T47D (cell line): ENCODE data around the gene SMO.
"Not testable (repeated sequence)": the region's sequence is repeated elsewhere in the genome, so short reads cannot be mapped to it uniquely, and the experiment has no call there.

Experiments
- DNase-seq, 2 experiments: peaks; one replicate each; pipeline versions ENCODE4 v3.0.0 to v3.0.0-alpha.2; 2011 to 2012; ENCODE audit warnings: low read depth in 1 of 2, low spot score in 1 of 2
- JUND ChIP-seq: IDR thresholded peaks from 2 replicates; pipeline ENCODE4 v1.6.1; 2012; ENCODE audit warnings: low read depth
- in situ Hi-C: cut with HindIII; loops from 2 replicates; pipeline ENCODE4 v1.10.0; 2016; ENCODE audit warnings: low sequenced_read_pairs, low pct_unique_long_range_greater_than_20kb

The SMO gene

GRCh38 chr7:129205126-129205818 is 16.8 kb downstream of the SMO start:
- TF ChIP-seq JUND = no peak
- in situ Hi-C loops = no loop called here
- DNase-seq = no peak

DNA sequence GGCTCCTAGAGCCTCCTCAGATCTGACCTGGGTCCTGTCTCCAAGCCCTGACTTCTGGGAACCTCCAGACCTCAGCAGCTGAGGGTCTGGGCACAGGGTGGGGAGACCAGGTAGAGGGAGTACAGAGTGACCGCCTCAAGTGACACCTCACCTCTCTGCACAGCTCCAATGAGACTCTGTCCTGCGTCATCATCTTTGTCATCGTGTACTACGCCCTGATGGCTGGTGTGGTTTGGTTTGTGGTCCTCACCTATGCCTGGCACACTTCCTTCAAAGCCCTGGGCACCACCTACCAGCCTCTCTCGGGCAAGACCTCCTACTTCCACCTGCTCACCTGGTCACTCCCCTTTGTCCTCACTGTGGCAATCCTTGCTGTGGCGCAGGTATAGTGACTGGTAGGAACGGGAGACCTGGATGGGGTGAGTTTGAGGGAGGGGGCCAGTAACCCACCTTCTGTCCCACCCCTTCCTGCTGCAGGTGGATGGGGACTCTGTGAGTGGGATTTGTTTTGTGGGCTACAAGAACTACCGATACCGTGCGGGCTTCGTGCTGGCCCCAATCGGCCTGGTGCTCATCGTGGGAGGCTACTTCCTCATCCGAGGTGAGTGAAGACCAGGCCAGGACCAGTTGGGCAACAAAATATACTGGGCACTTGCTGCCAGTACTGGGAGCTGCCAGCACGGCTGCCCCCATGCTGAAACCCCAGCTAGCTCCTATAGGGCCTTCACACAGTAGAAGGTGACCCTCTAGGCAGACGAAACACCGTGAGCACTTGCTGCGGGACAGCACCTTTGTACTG is 17.8 kb downstream of the SMO start:
- TF ChIP-seq JUND = no peak
- in situ Hi-C loops = no loop called here
- no peak for DNase-seq

- in situ Hi-C loops = no loop called here
- TF ChIP-seq JUND = no peak
- DNase-seq = no peak
Observed at GRCh38 chr7:129208667-129209066, 20.2 kb downstream of the SMO start.

DNA sequence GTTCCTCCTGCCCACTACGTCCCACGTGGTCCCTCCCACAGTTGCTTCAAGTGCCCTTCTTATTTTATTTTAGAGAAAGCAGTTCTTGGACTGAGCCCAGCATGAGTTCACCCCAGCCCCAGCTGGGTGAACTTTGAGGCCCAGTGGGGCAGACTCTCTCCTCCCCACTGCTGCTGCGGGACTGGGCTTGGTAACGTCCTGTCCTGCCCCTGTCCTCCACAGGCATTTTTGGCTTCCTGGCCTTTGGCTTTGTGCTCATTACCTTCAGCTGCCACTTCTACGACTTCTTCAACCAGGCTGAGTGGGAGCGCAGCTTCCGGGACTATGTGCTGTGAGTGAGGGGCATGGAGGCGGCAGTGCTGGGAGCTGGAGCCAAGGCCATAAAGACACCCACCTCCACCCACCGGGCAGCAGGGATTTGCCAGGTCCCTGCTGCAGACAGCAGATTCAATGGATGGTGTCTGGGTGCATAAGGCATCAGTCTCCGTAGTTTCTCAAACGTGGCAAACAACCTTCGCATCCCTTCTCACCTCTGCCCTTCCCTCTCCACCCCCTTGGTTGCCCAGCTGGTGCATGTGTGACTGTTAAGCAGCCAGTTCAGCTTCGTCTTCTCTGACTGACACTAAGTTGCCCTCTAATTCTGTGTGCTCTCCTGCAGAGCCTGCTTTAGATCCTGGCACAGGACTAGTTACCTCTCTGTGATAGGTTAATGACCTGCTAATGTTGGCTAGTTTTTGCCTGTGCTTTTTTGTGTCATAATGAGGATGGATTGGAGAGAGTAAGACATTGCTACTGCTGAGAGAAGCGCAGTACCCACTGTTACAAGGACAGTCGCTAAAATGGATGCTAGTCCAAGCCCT is 20.9 kb downstream of the SMO start:
- in situ Hi-C loops = no loop called here
- TF ChIP-seq JUND = no peak
- no peak for DNase-seq

DNA sequence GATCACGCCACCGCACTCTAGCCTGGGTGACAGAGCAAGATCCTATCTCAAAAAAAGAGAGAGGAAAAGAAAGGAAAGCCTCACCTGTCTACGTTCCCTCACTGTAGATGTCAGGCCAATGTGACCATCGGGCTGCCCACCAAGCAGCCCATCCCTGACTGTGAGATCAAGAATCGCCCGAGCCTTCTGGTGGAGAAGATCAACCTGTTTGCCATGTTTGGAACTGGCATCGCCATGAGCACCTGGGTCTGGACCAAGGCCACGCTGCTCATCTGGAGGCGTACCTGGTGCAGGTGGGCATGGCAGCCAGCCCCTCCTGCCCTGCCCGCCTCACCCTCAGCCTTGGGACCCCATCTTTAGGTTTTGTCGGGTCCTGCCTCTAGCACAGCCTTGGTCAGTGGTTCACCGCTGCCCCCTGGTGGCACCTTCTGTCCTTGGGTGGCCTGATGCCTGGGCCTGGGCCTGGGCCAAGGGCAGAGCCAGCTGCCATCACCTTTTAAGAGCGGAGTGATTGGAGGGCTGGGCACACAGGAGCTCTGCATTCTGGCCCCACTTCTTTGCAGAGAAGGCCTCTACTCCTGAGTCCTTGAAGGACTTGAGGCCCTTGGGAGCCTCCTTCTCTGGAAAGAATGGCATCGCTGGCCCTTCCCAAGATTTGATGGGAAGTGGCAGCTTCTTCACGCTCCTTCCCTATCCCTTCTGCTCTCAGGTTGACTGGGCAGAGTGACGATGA is 22.0 kb downstream of the SMO start:
- no peak for TF ChIP-seq JUND
- DNase-seq = peak; percentile 46 to 55
- in situ Hi-C loops = no loop called here

DNA sequence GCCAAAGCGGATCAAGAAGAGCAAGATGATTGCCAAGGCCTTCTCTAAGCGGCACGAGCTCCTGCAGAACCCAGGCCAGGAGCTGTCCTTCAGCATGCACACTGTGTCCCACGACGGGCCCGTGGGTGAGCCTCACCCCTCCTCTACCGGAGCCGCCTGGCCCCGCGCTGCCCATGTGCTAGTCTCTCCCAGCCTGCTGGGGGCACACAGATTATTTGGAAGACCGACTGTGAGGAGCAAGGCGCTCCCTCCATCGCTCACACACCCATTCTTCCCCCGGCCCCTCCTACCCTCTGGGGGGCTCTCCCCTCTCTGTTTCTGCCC is 22.5 kb downstream of the SMO start:
- no peak for DNase-seq
- in situ Hi-C loops = no loop called here
- TF ChIP-seq JUND = no peak

DNA sequence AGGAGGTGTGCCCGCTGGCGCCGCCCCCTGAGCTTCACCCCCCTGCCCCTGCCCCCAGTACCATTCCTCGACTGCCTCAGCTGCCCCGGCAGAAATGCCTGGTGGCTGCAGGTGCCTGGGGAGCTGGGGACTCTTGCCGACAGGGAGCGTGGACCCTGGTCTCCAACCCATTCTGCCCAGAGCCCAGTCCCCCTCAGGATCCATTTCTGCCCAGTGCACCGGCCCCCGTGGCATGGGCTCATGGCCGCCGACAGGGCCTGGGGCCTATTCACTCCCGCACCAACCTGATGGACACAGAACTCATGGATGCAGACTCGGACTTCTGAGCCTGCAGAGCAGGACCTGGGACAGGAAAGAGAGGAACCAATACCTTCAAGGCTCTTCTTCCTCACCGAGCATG is 23.7 kb downstream of the SMO start:
- in situ Hi-C loops = no loop called here
- DNase-seq = no peak
- TF ChIP-seq JUND = no peak

DNA sequence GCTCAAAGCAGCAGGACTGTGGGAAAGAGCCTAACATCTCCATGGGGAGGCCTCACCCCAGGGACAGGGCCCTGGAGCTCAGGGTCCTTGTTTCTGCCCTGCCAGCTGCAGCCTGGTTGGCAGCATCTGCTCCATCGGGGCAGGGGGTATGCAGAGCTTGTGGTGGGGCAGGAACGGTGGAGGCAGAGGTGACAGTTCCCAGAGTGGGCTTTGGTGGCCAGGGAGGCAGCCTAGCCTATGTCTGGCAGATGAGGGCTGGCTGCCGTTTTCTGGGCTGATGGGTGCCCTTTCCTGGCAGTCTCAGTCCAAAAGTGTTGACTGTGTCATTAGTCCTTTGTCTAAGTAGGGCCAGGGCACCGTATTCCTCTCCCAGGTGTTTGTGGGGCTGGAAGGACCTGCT is 24.2 kb downstream of the SMO start:
- no peak for TF ChIP-seq JUND
- DNase-seq = no peak
- in situ Hi-C loops = no loop called here

GRCh38 chr7:129213828-129214227 is 25.4 kb downstream of the SMO start:
- DNase-seq = peak; percentile 49 to 65
- TF ChIP-seq JUND = no peak
- in situ Hi-C loops = no loop called here

- in situ Hi-C loops, DNase-seq: not testable (repeated sequence)
Observed at GRCh38 chr7:129215691-129216090, 27.3 kb downstream of the SMO start.

DNA sequence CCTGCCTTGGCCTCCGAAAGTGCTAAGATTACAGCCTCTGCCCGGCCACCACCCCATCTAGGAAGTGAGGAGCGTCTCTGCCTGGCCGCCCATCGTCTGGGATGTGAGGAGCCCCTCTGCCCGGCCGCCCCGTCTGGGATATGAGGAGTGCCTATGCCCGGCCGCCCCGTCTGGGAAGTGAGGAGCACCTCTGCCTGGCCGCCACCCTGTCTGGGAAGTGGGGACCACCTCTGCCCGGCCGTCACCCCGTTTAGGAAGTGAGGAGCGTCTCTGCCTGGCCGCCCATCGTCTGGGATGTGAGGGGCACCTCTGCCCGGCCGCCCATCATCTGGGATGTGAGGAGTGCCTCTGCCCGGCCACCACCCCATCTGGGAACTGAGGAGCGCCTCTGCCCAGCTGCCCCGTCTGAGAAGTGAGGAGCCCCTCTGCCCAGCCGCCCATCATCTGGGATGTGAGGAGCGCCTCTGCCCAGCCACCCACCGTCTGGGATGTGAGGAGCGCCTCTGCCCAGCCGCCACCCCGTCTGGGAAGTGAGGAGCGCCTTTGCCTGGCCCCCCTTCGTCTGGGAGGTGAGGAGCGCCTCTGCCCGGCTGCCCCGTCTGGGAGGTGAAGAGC is 27.8 kb downstream of the SMO start:
- DNase-seq, in situ Hi-C loops: not testable (repeated sequence)

- in situ Hi-C loops, DNase-seq: not testable (repeated sequence)
Observed at GRCh38 chr7:129216821-129217416, 28.5 kb downstream of the SMO start.
